ENCODE data around the gene SHISAL1.

SHISAL1 gene

GRCh38 chr22:44295406-44295805, 17.3 kb downstream of the SHISAL1 start:
- Histone ChIP-seq H3K9me3 (ENCODE audit: control insufficient read depth, insufficient read depth, low read length) (no peaks in the 10 kb centered on the region), H3K4me3 (ENCODE audit: low read depth, low read length) (no peak overlapping the region), H3K36me3 (ENCODE audit: control insufficient read depth, insufficient read depth, low read length) (no peaks in the 10 kb centered on the region), H3K9ac (ENCODE audit: low read depth, low read length) (no peak overlapping the region), H3K4me1 (ENCODE audit: control insufficient read depth, insufficient read depth, low read length) (peaks cover 9% of the 10 kb centered on the region), H3K27me3 (ENCODE audit: control insufficient read depth, insufficient read depth, low read length) (no peaks in the 10 kb centered on the region), H3K27ac (ENCODE audit: low read depth, low read length) (no peak overlapping the region)

DNA sequence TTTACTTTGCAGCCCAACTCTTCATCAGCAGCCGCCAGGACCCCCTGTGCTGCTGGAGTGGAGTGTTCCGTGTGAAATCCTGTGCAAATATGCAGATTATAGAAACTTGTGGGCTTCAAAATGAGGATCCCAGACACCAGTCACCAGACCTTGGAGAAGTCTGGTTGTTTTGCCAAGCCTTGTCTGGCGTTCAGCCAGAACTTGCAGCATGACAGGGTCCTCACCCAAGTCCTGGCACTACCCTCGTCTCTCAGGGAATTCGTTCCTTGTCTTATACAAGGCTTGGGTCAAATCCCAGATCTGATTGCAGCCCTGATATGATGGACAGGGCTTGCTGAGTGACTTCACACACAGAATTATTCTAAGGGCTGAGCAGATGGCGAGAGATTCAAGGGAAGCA, 18.9 kb downstream of the SHISAL1 start:
- no peak overlapping the region for H3K27ac ChIP-seq (ENCODE audit: low read depth, low read length)
- H3K9ac ChIP-seq (ENCODE audit: low read depth, low read length) = no peak overlapping the region
- no peak overlapping the region for H3K4me3 ChIP-seq (ENCODE audit: low read depth, low read length)
- no peaks in the 10 kb centered on the region for H3K9me3 ChIP-seq (ENCODE audit: control insufficient read depth, insufficient read depth, low read length)
- H3K4me1 ChIP-seq (ENCODE audit: control insufficient read depth, insufficient read depth, low read length) = peaks cover 9% of the 10 kb centered on the region
- no peaks in the 10 kb centered on the region for H3K27me3 ChIP-seq (ENCODE audit: control insufficient read depth, insufficient read depth, low read length)
- no peaks in the 10 kb centered on the region for H3K36me3 ChIP-seq (ENCODE audit: control insufficient read depth, insufficient read depth, low read length)

DNA sequence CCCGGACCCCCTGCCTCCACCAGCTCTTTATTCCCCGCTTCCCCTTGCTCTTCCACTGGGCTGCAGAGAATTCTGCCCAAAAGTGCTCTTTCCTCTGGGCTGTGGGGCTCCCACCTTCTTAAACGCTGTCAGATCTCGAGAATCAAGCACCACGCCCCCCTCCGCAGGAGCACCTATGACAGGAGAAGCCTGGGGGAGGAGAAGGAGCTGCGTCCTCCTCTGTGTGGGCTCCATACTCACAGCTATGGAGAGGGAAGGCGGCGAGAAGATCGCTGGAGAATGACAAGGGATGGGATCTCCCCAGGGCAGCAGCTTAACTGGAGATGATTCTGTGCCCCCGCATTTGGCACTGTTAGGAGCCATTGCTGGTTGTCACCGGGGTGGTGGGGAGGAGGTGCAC, 19.7 kb downstream of the SHISAL1 start:
- Histone ChIP-seq H3K27me3 (ENCODE audit: control insufficient read depth, insufficient read depth, low read length) (no peaks in the 10 kb centered on the region), H3K36me3 (ENCODE audit: control insufficient read depth, insufficient read depth, low read length) (no peaks in the 10 kb centered on the region), H3K27ac (ENCODE audit: low read depth, low read length) (no peak overlapping the region), H3K4me1 (ENCODE audit: control insufficient read depth, insufficient read depth, low read length) (peaks cover 9% of the 10 kb centered on the region), H3K9ac (ENCODE audit: low read depth, low read length) (no peak overlapping the region), H3K4me3 (ENCODE audit: low read depth, low read length) (no peak overlapping the region), H3K9me3 (ENCODE audit: control insufficient read depth, insufficient read depth, low read length) (no peaks in the 10 kb centered on the region)

DNA sequence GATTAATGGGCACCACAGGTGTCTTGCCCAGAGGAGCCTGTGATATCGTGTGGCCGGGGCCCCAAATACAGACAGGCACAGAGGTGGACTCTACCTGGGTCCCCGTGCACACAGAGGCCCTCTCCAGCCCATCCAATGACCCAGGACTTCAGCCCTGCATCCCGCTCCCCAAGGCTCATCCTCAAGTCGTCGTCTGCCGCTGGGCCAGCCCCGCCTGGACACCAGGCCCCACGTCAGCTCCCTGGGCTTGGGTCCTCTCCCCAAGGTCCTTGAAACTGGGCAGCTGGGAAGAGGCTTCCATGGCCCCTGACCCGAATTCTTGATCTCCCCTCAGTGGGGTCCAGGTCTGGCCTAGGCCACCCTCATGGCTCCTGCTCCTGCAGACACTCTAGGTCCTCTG, 20.2 kb downstream of the SHISAL1 start:
- no peaks in the 10 kb centered on the region for H3K27me3 ChIP-seq (ENCODE audit: control insufficient read depth, insufficient read depth, low read length)
- H3K4me3 ChIP-seq (ENCODE audit: low read depth, low read length) = no peak overlapping the region
- no peak overlapping the region for H3K9ac ChIP-seq (ENCODE audit: low read depth, low read length)
- no peaks in the 10 kb centered on the region for H3K9me3 ChIP-seq (ENCODE audit: control insufficient read depth, insufficient read depth, low read length)
- no peaks in the 10 kb centered on the region for H3K36me3 ChIP-seq (ENCODE audit: control insufficient read depth, insufficient read depth, low read length)
- peaks cover 9% of the 10 kb centered on the region for H3K4me1 ChIP-seq (ENCODE audit: control insufficient read depth, insufficient read depth, low read length)
- H3K27ac ChIP-seq (ENCODE audit: low read depth, low read length) = no peak overlapping the region

DNA sequence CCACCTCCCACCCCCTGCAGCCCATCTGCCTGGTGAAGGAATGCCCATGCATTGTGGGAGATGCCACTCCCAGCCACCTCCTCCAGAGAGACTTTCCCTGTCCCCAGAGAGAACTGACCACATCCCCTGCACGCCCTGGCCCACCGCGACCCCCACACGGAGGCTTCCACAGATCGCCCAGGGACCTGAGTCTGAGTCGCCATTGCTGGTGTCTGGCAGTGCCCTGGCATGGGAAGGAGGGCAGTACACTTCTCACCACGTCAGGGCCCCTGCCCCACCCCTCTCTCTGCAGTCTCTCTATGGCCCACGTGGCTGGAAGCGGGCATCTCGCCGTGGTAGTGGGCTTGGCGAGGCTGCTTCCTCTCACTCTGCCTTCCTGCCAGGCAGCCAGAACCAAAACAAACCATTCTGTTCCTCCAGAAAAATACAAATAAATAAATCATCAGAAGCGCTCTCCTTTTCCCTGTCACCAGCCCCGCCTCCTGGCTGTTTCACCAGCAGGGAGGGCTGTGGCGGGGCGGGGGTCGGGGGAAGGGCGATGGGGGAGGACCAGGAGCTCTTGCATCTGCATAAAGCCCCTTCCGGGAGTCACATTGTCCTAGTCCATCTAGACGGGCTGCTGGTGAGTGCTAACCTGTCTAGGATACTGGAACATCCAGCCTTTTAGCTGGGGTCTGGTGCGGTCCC, 20.9 kb downstream of the SHISAL1 start:
- H3K27me3 ChIP-seq (ENCODE audit: control insufficient read depth, insufficient read depth, low read length) = no peaks in the 10 kb centered on the region
- H3K4me1 ChIP-seq (ENCODE audit: control insufficient read depth, insufficient read depth, low read length) = peaks cover 9% of the 10 kb centered on the region
- no peak overlapping the region for H3K4me3 ChIP-seq (ENCODE audit: low read depth, low read length)
- H3K9me3 ChIP-seq (ENCODE audit: control insufficient read depth, insufficient read depth, low read length) = no peaks in the 10 kb centered on the region
- H3K9ac ChIP-seq (ENCODE audit: low read depth, low read length) = no peak overlapping the region
- H3K27ac ChIP-seq (ENCODE audit: low read depth, low read length) = no peak overlapping the region
- no peaks in the 10 kb centered on the region for H3K36me3 ChIP-seq (ENCODE audit: control insufficient read depth, insufficient read depth, low read length)

DNA sequence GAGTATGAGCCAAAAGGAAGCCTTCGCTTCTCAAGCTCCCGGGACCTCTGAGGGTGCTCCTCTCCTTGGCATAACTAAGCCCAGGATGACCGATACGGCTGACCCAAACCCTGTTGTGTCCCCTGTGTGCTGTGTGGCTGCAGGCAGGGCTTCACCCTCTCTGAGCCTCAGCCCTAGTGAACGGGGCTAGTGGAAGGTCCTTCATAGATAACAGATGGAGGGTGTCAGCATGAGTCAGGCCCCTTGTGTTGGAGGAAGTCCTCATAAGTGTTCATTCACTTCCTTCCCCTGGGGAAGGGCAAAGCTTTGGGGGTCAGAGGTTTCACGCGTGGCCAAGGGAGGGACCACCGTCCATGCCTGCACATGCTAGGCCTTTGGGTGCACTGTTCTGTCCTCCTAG, 21.5 kb downstream of the SHISAL1 start:
- Histone ChIP-seq H3K4me1 (ENCODE audit: control insufficient read depth, insufficient read depth, low read length) (peaks cover 9% of the 10 kb centered on the region), H3K36me3 (ENCODE audit: control insufficient read depth, insufficient read depth, low read length) (no peaks in the 10 kb centered on the region), H3K27me3 (ENCODE audit: control insufficient read depth, insufficient read depth, low read length) (no peaks in the 10 kb centered on the region), H3K27ac (ENCODE audit: low read depth, low read length) (no peak overlapping the region), H3K4me3 (ENCODE audit: low read depth, low read length) (no peak overlapping the region), H3K9me3 (ENCODE audit: control insufficient read depth, insufficient read depth, low read length) (no peaks in the 10 kb centered on the region), H3K9ac (ENCODE audit: low read depth, low read length) (no peak overlapping the region)

DNA sequence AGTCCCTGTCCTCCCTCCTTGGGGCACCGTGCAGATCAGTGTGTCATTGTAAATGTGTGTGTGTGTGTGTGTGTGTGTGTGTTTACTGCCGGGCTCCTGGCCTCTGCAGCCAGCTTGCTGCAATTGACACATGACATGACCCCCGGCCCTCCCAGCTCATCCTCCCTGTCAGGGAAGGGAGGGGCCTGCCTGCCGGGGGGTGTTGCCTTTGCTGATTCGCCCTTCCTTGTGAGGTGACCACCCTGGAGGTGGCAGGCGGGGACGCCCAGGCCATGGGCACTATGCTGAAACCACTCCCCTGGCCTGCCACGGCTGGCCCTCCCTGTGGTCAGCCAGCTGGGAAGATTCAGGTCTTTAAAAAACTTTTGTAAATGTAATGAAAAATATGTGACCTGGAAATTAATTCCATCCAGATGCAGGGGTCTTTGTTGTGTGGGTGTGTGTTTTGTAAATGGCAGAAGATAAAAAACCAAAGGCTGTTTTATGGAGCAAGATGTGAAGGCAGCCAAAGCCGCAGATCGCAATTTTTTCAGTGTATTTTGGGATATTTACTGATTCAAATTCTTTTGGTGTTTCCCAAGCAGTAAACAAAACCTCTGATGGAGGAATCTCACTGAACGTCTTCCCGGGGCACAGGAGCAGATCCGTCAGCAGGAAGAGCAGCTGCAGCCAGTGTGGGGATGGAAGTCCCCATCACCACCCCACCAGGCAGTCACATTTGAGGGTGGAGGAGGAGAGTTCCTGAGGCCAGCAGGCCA, 23.2 kb downstream of the SHISAL1 start:
- Histone ChIP-seq H3K9me3 (ENCODE audit: control insufficient read depth, insufficient read depth, low read length) (no peaks in the 10 kb centered on the region), H3K27me3 (ENCODE audit: control insufficient read depth, insufficient read depth, low read length) (no peaks in the 10 kb centered on the region), H3K4me1 (ENCODE audit: control insufficient read depth, insufficient read depth, low read length) (peaks cover 9% of the 10 kb centered on the region), H3K27ac (ENCODE audit: low read depth, low read length) (no peak overlapping the region), H3K36me3 (ENCODE audit: control insufficient read depth, insufficient read depth, low read length) (no peaks in the 10 kb centered on the region), H3K4me3 (ENCODE audit: low read depth, low read length) (no peak overlapping the region), H3K9ac (ENCODE audit: low read depth, low read length) (no peak overlapping the region)

DNA sequence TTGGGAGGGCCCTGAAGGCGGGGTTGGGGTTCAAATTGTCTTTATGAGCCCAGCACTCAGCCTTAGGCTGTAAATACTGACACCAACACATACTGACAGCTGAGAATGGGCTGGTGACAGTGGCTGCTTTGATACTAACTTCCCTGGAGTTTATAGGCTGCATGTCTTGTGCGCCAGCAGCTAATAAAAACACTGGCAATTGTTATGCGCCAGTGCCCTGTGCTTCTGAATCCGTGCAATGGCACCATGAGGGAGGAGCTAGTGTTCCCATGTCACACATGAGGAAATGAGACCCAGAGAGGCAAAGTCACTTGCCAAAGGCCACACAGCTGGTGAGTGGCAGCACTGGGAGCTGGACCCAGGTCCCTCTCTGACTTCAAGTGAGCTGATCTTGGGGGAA, 23.8 kb downstream of the SHISAL1 start:
- no peaks in the 10 kb centered on the region for H3K27me3 ChIP-seq (ENCODE audit: control insufficient read depth, insufficient read depth, low read length)
- no peaks in the 10 kb centered on the region for H3K36me3 ChIP-seq (ENCODE audit: control insufficient read depth, insufficient read depth, low read length)
- no peak overlapping the region for H3K4me3 ChIP-seq (ENCODE audit: low read depth, low read length)

GRCh38 chr22:44287741-44288140, 25.0 kb downstream of the SHISAL1 start:
- Histone ChIP-seq H3K4me1 (ENCODE audit: control insufficient read depth, insufficient read depth, low read length) (peaks cover 9% of the 10 kb centered on the region), H3K27me3 (ENCODE audit: control insufficient read depth, insufficient read depth, low read length) (no peaks in the 10 kb centered on the region), H3K27ac (ENCODE audit: low read depth, low read length) (no peak overlapping the region), H3K9me3 (ENCODE audit: control insufficient read depth, insufficient read depth, low read length) (no peaks in the 10 kb centered on the region), H3K4me3 (ENCODE audit: low read depth, low read length) (no peak overlapping the region), H3K36me3 (ENCODE audit: control insufficient read depth, insufficient read depth, low read length) (no peaks in the 10 kb centered on the region), H3K9ac (ENCODE audit: low read depth, low read length) (no peak overlapping the region)

More for the DNA sequence above, 23.8 kb downstream of the SHISAL1 start:
- Histone ChIP-seq H3K9ac (ENCODE audit: low read depth, low read length) (no peak overlapping the region), H3K4me1 (ENCODE audit: control insufficient read depth, insufficient read depth, low read length) (peaks cover 9% of the 10 kb centered on the region), H3K9me3 (ENCODE audit: control insufficient read depth, insufficient read depth, low read length) (no peaks in the 10 kb centered on the region), H3K27ac (ENCODE audit: low read depth, low read length) (no peak overlapping the region)

DNA sequence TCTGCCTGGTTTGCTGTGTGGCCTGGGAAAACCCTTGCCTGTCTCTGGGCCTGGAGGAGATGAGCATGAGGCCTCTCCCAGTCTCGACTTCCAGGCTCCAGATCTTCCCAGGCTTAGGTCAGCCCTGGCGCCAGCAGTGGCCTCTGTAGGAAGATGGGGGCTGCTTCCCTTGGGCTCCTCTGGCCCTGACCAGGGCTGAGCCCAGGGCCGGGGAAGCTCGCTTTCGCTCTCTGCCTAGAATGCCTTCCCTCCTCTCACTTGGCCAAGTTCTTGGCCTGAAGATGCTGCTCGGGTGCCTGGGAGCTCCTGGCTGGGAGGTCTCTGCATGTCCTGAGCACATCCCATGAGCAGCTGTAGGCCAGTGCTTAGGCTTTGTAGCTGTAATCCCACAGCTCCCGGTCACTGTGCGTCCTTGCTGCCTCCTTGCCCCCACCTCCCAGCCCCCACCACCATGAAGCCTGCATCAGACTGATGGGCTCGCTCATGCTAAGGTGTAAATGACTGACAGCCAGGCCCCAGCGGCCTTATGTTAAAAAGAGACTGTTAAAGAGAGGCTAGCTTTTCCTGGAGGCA, 25.5 kb downstream of the SHISAL1 start:
- H3K9ac ChIP-seq (ENCODE audit: low read depth, low read length) = no peak overlapping the region
- peaks cover 4% of the 10 kb centered on the region for H3K4me1 ChIP-seq (ENCODE audit: control insufficient read depth, insufficient read depth, low read length)
- H3K27me3 ChIP-seq (ENCODE audit: control insufficient read depth, insufficient read depth, low read length) = no peaks in the 10 kb centered on the region
- H3K9me3 ChIP-seq (ENCODE audit: control insufficient read depth, insufficient read depth, low read length) = no peaks in the 10 kb centered on the region
- H3K36me3 ChIP-seq (ENCODE audit: control insufficient read depth, insufficient read depth, low read length) = no peaks in the 10 kb centered on the region
- H3K27ac ChIP-seq (ENCODE audit: low read depth, low read length) = no peak overlapping the region
- H3K4me3 ChIP-seq (ENCODE audit: low read depth, low read length) = no peak overlapping the region

GRCh38 chr22:44286646-44287045, 26.1 kb downstream of the SHISAL1 start:
- Histone ChIP-seq H3K9ac (ENCODE audit: low read depth, low read length) (no peak overlapping the region), H3K36me3 (ENCODE audit: control insufficient read depth, insufficient read depth, low read length) (no peaks in the 10 kb centered on the region), H3K4me1 (ENCODE audit: control insufficient read depth, insufficient read depth, low read length) (peaks cover under 1% of the 10 kb centered on the region; the same call in 1 of the 2 replicates), H3K4me3 (ENCODE audit: low read depth, low read length) (no peak overlapping the region), H3K27ac (ENCODE audit: low read depth, low read length) (no peak overlapping the region), H3K9me3 (ENCODE audit: control insufficient read depth, insufficient read depth, low read length) (no peaks in the 10 kb centered on the region), H3K27me3 (ENCODE audit: control insufficient read depth, insufficient read depth, low read length) (no peaks in the 10 kb centered on the region)

Measured in HUES48 (cell line).